DND-41 (cell line): ENCODE measurements around the gene ANKFN1.

ENCODE experiments used
- EZH2 ChIP-seq: IDR thresholded peaks from 3 replicates; pipeline ENCODE4 v1.6.1; 2012; ENCODE audit warnings: borderline replicate concordance, low read depth, mild to moderate bottlenecking, moderate library complexity, low read length, inconsistent platforms; ENCODE audit not compliant: severe bottlenecking
- TF ChIP-seq, protein P1 (sequence below): IDR thresholded peaks from 2 replicates; pipeline ENCODE4 v1.5.1; 2012; ENCODE audit warnings: borderline replicate concordance, low read length, moderate library complexity, mild to moderate bottlenecking; ENCODE audit not compliant: poor library complexity, severe bottlenecking; ENCODE audit errors: extremely low read depth

DNA sequence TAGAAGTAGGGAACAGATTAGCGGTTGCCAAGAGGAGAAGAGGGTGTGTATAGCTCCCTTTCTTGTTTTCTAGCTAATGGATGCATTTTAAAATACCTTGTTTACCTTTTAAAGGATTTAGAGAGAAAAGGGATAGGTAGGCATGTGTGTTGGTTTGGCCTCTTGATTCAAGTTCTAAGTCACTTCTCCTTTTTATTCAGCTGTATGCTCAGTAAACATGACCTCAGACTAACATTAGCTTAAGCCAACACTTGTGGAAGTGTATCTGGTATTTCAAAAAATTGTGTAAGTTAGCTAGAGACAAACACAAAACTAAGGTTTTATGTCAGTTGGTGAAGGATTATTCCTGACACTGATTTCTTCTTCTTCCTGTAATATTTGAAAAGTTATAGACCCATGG lies 236.1 kb downstream of the ANKFN1 start:
- TF ChIP-seq, protein P1, sequence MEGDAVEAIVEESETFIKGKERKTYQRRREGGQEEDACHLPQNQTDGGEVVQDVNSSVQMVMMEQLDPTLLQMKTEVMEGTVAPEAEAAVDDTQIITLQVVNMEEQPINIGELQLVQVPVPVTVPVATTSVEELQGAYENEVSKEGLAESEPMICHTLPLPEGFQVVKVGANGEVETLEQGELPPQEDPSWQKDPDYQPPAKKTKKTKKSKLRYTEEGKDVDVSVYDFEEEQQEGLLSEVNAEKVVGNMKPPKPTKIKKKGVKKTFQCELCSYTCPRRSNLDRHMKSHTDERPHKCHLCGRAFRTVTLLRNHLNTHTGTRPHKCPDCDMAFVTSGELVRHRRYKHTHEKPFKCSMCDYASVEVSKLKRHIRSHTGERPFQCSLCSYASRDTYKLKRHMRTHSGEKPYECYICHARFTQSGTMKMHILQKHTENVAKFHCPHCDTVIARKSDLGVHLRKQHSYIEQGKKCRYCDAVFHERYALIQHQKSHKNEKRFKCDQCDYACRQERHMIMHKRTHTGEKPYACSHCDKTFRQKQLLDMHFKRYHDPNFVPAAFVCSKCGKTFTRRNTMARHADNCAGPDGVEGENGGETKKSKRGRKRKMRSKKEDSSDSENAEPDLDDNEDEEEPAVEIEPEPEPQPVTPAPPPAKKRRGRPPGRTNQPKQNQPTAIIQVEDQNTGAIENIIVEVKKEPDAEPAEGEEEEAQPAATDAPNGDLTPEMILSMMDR: no peak
- TF ChIP-seq EZH2: no peak
